GM12873 (cell line): ENCODE results near the gene EXOC3L4.

Experiments used
- CTCF ChIP-seq: IDR thresholded peaks from 2 replicates; pipeline ENCODE4 v1.5.1; 2012; ENCODE audit warnings: low read depth, mild to moderate bottlenecking, moderate library complexity, low read length, control low read depth; ENCODE audit not compliant: insufficient read depth; ENCODE audit errors: missing control alignments

The EXOC3L4 gene

GRCh38 chr14:103124501-103125001 is 30.0 kb downstream of the EXOC3L4 start:
- TF ChIP-seq CTCF = no peak

GRCh38 chr14:103125098-103126070 is 30.9 kb downstream of the EXOC3L4 start:
- TF ChIP-seq CTCF = no peak

GRCh38 chr14:103126088-103126872 is 31.8 kb downstream of the EXOC3L4 start:
- TF ChIP-seq CTCF = no peak

- TF ChIP-seq CTCF = no peak
Measured at GRCh38 chr14:103126873-103127304, 32.4 kb downstream of the EXOC3L4 start.

- no peak for TF ChIP-seq CTCF
Measured at GRCh38 chr14:103127356-103127755, 32.8 kb downstream of the EXOC3L4 start.

GRCh38 chr14:103127861-103128598 is 33.5 kb downstream of the EXOC3L4 start:
- no peak for TF ChIP-seq CTCF
